ENCODE measurements around the gene CCDC32.
A peak's percentile ranks its signal among the peaks of the same experiment; 100 is the strongest.

Gene CCDC32

GRCh38 chr15:40594429-40594836 lies 29.6 kb upstream of the CCDC32 start:
- Histone ChIP-seq H3K9me2 (replicated peaks; ENCODE audit: insufficient read depth, low read length) (no peaks in the 10 kb centered on the region), H3K4me3 (ENCODE audit: low read length) (peak overlapping the region; percentile 76), H3K9ac (ENCODE audit: low read length) (peak overlapping the region; percentile 82), H3K4me2 (ENCODE audit: low read depth, low read length) (peak overlapping the region; percentile 92), H3K79me2 (ENCODE audit: low read length) (peaks cover 52% of the 10 kb centered on the region), H4K20me1 (ENCODE audit: insufficient read depth, low read length) (no peaks in the 10 kb centered on the region), H3K27me3 (replicated peaks; ENCODE audit: insufficient read depth, low read length) (no peaks in the 10 kb centered on the region), H3K36me3 (replicated peaks; ENCODE audit: insufficient read depth, low read length) (no peaks in the 10 kb centered on the region), H3F3A (ENCODE audit: insufficient read depth, low read length) (peaks cover 21% of the 10 kb centered on the region), H2AFZ (ENCODE audit: low read length) (peak overlapping the region; percentile 75), H3K4me1 (ENCODE audit: low read length) (peaks cover 17% of the 10 kb centered on the region), H3K9me3 (replicated peaks; ENCODE audit: insufficient read depth, low read length) (no peaks in the 10 kb centered on the region), H3K27ac (ENCODE audit: low read length) (peak overlapping the region; percentile 74; the same call in 1 of the 2 replicates)
- TF ChIP-seq, protein P1, sequence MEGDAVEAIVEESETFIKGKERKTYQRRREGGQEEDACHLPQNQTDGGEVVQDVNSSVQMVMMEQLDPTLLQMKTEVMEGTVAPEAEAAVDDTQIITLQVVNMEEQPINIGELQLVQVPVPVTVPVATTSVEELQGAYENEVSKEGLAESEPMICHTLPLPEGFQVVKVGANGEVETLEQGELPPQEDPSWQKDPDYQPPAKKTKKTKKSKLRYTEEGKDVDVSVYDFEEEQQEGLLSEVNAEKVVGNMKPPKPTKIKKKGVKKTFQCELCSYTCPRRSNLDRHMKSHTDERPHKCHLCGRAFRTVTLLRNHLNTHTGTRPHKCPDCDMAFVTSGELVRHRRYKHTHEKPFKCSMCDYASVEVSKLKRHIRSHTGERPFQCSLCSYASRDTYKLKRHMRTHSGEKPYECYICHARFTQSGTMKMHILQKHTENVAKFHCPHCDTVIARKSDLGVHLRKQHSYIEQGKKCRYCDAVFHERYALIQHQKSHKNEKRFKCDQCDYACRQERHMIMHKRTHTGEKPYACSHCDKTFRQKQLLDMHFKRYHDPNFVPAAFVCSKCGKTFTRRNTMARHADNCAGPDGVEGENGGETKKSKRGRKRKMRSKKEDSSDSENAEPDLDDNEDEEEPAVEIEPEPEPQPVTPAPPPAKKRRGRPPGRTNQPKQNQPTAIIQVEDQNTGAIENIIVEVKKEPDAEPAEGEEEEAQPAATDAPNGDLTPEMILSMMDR (IDR thresholded peaks at IDR 0.05; ENCODE audit: low read length): 0 out of 2 replicates have a peak, but pooled peaks have one; percentile 6
- TF ChIP-seq EZH2phosphoT487 (IDR thresholded peaks at IDR 0.05; ENCODE audit: low read length): no peak
- DNase-seq: peak; percentile 51

DNA sequence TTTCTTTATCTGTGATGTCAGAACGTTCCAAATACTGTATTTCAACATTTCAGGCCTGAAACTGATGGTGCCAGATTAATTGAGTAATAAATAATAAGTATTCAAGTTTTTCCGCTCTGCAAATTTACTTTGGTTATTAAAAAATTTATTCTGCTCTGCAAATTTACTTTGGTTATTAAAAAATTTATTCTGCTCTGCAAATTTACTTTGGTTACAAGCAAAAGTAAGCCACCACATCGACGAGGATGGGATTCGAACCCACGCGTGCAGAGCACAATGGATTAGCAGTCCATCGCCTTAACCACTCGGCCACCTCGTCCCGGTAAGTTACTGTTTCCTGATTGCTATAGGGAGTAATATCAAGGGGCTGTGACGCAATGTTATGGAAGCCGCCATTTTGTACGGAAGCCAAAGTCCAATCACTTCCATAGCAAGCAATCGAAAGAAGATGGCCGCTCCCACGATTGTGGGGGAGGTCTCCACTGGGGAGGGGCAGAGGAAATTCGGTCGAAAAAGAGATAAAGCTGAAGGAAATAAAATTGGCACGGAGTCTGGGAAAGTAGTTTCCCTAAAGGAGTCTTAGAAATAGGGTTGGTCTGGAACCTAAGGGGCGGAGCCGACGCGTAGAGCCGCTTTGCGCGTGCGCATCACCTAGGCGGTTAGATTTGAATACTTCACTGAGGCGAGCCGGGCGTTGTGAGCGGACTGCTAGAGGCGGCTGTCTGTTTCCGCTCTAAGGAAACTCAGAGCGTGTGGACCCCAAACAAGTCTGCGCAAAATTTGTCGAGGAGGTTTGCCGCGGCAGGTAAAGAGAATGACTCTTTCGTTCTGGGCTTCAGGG lies 29.0 kb upstream of the CCDC32 start, which contains the start of gene KNL1:
Gene KNL1, plus strand, starts transcription at position 662 of the 841 bp plus-strand sequence. CDS start 8,683 bp downstream, outside the sequence.
- TF ChIP-seq EZH2phosphoT487 (IDR thresholded peaks at IDR 0.05; ENCODE audit: low read length): no peak
- no peaks in the 10 kb centered on the region for H3K27me3 ChIP-seq (replicated peaks; ENCODE audit: insufficient read depth, low read length)
- peak within 1 kb of the TSS; percentile 74; the same call in 1 of the 2 replicates for H3K27ac ChIP-seq (ENCODE audit: low read length)
- H3K9ac ChIP-seq (ENCODE audit: low read length): peak within 1 kb of the TSS; percentile 82
- H3K4me1 ChIP-seq (ENCODE audit: low read length): peaks cover 17% of the 10 kb centered on the region
- H3K4me3 ChIP-seq (ENCODE audit: low read length): peak within 1 kb of the TSS; percentile 76
- no peaks in the 10 kb centered on the region for H3K36me3 ChIP-seq (replicated peaks; ENCODE audit: insufficient read depth, low read length)
- no peaks in the 10 kb centered on the region for H4K20me1 ChIP-seq (ENCODE audit: insufficient read depth, low read length)
- H3K9me2 ChIP-seq (replicated peaks; ENCODE audit: insufficient read depth, low read length): no peaks in the 10 kb centered on the region
- peaks cover 21% of the 10 kb centered on the region for H3F3A ChIP-seq (ENCODE audit: insufficient read depth, low read length)
- H3K79me2 ChIP-seq (ENCODE audit: low read length): peaks cover 45% of the 10 kb centered on the region
- DNase-seq: peak; percentile 95
- no peaks in the 10 kb centered on the region for H3K9me3 ChIP-seq (replicated peaks; ENCODE audit: insufficient read depth, low read length)
- H2AFZ ChIP-seq (ENCODE audit: low read length): peak within 1 kb of the TSS; percentile 75
- H3K4me2 ChIP-seq (ENCODE audit: low read depth, low read length): peak within 1 kb of the TSS; percentile 92

DNA sequence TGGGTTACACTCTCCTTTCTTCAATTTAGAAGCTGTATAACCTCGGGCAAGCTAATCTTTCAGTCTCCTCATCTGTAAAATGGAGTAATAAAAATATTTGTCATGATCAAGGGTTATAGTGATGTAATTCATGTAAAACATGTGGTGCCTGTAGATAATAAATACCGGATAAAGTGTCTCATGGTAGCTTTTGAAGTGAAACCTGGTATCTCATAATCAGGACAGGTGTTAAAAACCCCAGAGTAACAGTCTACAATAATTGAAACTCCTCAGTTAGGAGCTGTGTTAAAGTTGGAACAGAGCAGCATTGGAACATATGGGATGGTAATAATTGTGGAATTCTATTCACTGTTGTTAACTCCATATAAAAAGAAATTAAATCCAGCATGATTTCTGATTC lies 28.3 kb upstream of the CCDC32 start:
- Histone ChIP-seq H3K4me2 (ENCODE audit: low read depth, low read length) (peak overlapping the region; percentile 24), H3K79me2 (ENCODE audit: low read length) (peaks cover 39% of the 10 kb centered on the region), H3K4me3 (ENCODE audit: low read length) (no peak overlapping the region; the same call in 1 of the 2 replicates), H4K20me1 (ENCODE audit: insufficient read depth, low read length) (no peaks in the 10 kb centered on the region), H3K9me2 (replicated peaks; ENCODE audit: insufficient read depth, low read length) (no peaks in the 10 kb centered on the region), H3K4me1 (ENCODE audit: low read length) (peaks cover 17% of the 10 kb centered on the region), H3K27me3 (replicated peaks; ENCODE audit: insufficient read depth, low read length) (no peaks in the 10 kb centered on the region), H3F3A (ENCODE audit: insufficient read depth, low read length) (peaks cover 21% of the 10 kb centered on the region), H3K9ac (ENCODE audit: low read length) (no peak overlapping the region), H3K9me3 (replicated peaks; ENCODE audit: insufficient read depth, low read length) (no peaks in the 10 kb centered on the region), H3K36me3 (replicated peaks; ENCODE audit: insufficient read depth, low read length) (no peaks in the 10 kb centered on the region), H2AFZ (ENCODE audit: low read length) (peak overlapping the region; percentile 32), H3K27ac (ENCODE audit: low read length) (peak overlapping the region; percentile 2; the same call in 1 of the 2 replicates)
- TF ChIP-seq, protein P1 (IDR thresholded peaks at IDR 0.05; ENCODE audit: low read length): no peak
- no peak for TF ChIP-seq EZH2phosphoT487 (IDR thresholded peaks at IDR 0.05; ENCODE audit: low read length)
- TF ChIP-seq EZH2 (optimal IDR thresholded peaks at IDR 0.05; ENCODE audit: low read depth, low read length): no peak
- peak; percentile 23 for DNase-seq

All from MM.1S (cell line).